ENCODE data around the gene PEX7.
"Not testable (repeated sequence)": the region's sequence is repeated elsewhere in the genome, so short reads cannot be mapped to it uniquely, and the experiment has no call there.

The PEX7 gene

GRCh38 chr6:136840276-136841001 is 18.0 kb downstream of the PEX7 start:
- DNase-seq (ENCODE audit: low read depth in 1 of 2, low spot score in 1 of 2): no peak

- DNase-seq (ENCODE audit: low read depth in 1 of 2, low spot score in 1 of 2): no peak
These were observed 20.8 kb downstream of the PEX7 start for GRCh38 chr6:136843210-136843609.

- no peak for DNase-seq (ENCODE audit: low read depth in 1 of 2, low spot score in 1 of 2)
These were observed 23.7 kb downstream of the PEX7 start for GRCh38 chr6:136846046-136846445.

- DNase-seq (ENCODE audit: low read depth in 1 of 2, low spot score in 1 of 2): not testable (repeated sequence)
These were observed 24.1 kb downstream of the PEX7 start for GRCh38 chr6:136846477-136846876.

- not testable (repeated sequence) for DNase-seq (ENCODE audit: low read depth in 1 of 2, low spot score in 1 of 2)
These were observed 27.7 kb downstream of the PEX7 start for GRCh38 chr6:136849979-136850563.

GRCh38 chr6:136859430-136859829 is 37.0 kb downstream of the PEX7 start:
- DNase-seq (ENCODE audit: low read depth in 1 of 2, low spot score in 1 of 2): no peak

GRCh38 chr6:136860043-136860442 is 37.7 kb downstream of the PEX7 start:
- DNase-seq (ENCODE audit: low read depth in 1 of 2, low spot score in 1 of 2): no peak

GRCh38 chr6:136862662-136863061 is 40.3 kb downstream of the PEX7 start:
- no peak for DNase-seq (ENCODE audit: low read depth in 1 of 2, low spot score in 1 of 2)

GRCh38 chr6:136863752-136864151 is 41.4 kb downstream of the PEX7 start:
- DNase-seq (ENCODE audit: low read depth in 1 of 2, low spot score in 1 of 2): no peak

GRCh38 chr6:136864676-136865075 is 42.3 kb downstream of the PEX7 start:
- no peak for DNase-seq (ENCODE audit: low read depth in 1 of 2, low spot score in 1 of 2)

GRCh38 chr6:136866872-136867416 is 44.6 kb downstream of the PEX7 start:
- DNase-seq (ENCODE audit: low read depth in 1 of 2, low spot score in 1 of 2): no peak

- DNase-seq (ENCODE audit: low read depth in 1 of 2, low spot score in 1 of 2): no peak
These were observed 47.1 kb downstream of the PEX7 start for GRCh38 chr6:136869451-136869850.

GRCh38 chr6:136873748-136874147 is 51.4 kb downstream of the PEX7 start:
- no peak for DNase-seq (ENCODE audit: low read depth in 1 of 2, low spot score in 1 of 2)

- not testable (repeated sequence) for DNase-seq (ENCODE audit: low read depth in 1 of 2, low spot score in 1 of 2)
These were observed 54.1 kb downstream of the PEX7 start for GRCh38 chr6:136876469-136876868.

- DNase-seq (ENCODE audit: low read depth in 1 of 2, low spot score in 1 of 2): no peak
These were observed 58.5 kb downstream of the PEX7 start for GRCh38 chr6:136880748-136881460.

- no peak for DNase-seq (ENCODE audit: low read depth in 1 of 2, low spot score in 1 of 2)
These were observed 63.7 kb downstream of the PEX7 start for GRCh38 chr6:136886091-136886490.

- DNase-seq (ENCODE audit: low read depth in 1 of 2, low spot score in 1 of 2): no peak
These were observed 65.6 kb downstream of the PEX7 start for GRCh38 chr6:136887953-136888352.

- no peak for DNase-seq (ENCODE audit: low read depth in 1 of 2, low spot score in 1 of 2)
These were observed 67.1 kb downstream of the PEX7 start for GRCh38 chr6:136889271-136890193.

- DNase-seq (ENCODE audit: low read depth in 1 of 2, low spot score in 1 of 2): no peak
These were observed 67.9 kb downstream of the PEX7 start for GRCh38 chr6:136890194-136890839.

- DNase-seq (ENCODE audit: low read depth in 1 of 2, low spot score in 1 of 2): no peak
These were observed 68.6 kb downstream of the PEX7 start for GRCh38 chr6:136890986-136891385.

Data from stimulated activated CD4-positive, alpha-beta T cell treated with anti-CD3 and anti-CD28 coated beads, Interleukin-15, amount 100 ng/mL, for 1 hour (primary cell).